Measurements from ENCODE around the gene CCDC184.

DNA sequence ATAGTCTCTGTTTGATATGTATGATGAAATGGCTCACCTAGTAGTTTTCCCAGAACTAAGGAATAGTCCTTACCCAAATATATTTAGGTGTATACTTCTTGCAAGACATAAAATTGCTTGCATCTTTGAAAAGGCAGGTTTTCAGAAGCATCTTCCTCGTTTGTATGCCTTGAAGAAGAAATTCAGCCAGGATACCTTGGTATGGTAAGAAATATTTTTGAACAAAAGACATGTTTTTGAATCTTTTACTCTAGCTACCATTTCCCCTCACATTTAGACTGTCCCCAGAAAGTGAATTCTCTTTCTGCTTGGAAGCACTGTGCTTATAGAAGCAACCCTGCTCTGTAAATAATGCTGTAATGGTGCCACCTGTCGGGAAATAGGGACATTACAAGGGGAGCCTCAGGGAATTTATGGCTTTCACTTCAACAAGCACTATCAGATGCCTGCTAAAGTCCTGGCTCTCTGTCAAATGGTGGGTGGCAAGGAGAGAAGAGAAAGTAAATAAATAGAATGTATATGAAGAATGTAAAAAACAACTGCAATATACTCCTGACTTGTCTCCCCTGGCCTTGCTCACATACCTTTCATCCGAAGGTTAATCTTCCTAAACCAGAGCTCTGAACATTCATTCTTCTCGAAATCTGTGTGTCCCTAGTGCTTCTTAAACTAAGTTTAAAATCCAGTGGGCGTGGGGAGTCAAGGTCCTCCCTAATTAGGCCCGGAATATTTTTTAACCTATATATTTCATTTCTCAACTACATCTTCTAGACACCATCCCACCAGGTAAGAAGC lies 6.1 kb downstream of the CCDC184 start:
- TF ChIP-seq, protein P1, sequence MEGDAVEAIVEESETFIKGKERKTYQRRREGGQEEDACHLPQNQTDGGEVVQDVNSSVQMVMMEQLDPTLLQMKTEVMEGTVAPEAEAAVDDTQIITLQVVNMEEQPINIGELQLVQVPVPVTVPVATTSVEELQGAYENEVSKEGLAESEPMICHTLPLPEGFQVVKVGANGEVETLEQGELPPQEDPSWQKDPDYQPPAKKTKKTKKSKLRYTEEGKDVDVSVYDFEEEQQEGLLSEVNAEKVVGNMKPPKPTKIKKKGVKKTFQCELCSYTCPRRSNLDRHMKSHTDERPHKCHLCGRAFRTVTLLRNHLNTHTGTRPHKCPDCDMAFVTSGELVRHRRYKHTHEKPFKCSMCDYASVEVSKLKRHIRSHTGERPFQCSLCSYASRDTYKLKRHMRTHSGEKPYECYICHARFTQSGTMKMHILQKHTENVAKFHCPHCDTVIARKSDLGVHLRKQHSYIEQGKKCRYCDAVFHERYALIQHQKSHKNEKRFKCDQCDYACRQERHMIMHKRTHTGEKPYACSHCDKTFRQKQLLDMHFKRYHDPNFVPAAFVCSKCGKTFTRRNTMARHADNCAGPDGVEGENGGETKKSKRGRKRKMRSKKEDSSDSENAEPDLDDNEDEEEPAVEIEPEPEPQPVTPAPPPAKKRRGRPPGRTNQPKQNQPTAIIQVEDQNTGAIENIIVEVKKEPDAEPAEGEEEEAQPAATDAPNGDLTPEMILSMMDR (conservative IDR thresholded peaks at IDR 0.05) = peak; percentile 94
- TF ChIP-seq ZFX (IDR thresholded peaks at IDR 0.05) = no peak
